ENCODE results near the gene POLDIP2.

Gene POLDIP2

DNA sequence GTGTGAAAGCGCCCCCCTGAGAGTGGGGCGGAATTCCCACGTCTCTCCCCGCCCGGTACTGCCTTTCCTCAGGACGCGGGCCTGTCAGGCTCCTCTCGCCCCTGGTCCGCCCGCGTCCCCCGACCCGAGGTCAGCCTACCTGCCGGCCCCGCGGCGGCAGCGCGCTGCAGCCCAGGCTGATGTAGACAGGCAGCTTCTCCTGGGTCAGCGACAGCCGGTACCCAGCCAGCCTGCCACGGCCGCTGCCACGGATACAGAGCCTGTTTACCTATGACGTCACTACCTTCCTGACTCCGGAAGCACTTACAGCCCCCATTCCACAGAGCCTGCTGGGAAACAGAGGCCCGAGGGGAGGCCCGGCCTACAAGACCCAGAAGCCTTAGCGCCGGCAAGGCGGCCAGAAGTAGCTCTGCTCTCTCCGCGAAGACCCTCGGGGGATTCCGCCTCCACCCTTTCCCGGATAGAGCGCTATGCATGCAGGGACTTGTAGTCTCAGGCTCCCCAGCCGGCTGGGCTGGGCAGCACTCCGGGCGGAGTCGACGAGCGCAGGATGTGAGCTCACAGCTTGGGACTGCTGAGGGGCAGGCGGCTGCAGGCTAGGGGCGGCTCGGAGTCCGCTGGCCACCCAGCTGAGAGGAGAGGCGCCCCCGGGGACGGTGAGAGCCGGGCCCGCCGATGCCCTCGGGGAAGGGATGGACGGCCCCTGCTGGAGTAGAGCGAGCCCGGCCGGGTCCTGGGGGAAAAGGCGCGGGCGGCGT, 21.9 kb downstream of the POLDIP2 start, which contains the start of the genes IFT20 and TNFAIP1:
IFT20 (minus strand) TSS at position 272 of the 758 bp plus-strand sequence. CDS start 3,487 bp downstream, outside the sequence.
TNFAIP1 (plus strand) TSS at position 561 of the 758 bp plus-strand sequence. CDS start 3,761 bp downstream, outside the sequence.
- DNase-seq: peak; percentile 98

DNA sequence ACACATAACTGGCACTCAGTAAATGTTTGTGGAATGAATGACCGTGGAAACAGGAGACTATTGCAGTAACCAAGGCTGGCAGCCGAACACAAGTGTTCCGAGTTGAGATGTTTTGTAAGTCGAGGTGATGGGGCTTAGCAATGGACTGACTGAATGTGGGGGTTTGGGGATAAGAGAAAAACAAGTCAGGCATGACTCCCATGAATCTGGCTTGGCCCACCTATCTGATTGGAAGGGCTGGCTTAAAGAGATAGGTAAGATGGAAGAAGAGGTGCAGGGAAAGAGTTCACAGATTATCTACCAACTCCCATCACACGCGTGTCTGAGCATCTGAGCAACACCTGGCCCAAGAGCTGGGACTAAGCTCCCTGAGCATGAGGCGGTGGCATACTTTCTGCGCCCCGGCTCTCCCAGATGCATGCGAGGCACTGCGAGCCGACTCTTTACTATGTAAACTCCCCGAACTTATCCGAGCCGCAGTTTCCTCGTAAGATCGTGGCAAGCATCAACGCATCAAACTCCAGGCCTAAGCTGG, 22.6 kb downstream of the POLDIP2 start:
- DNase-seq: no peak

DNA sequence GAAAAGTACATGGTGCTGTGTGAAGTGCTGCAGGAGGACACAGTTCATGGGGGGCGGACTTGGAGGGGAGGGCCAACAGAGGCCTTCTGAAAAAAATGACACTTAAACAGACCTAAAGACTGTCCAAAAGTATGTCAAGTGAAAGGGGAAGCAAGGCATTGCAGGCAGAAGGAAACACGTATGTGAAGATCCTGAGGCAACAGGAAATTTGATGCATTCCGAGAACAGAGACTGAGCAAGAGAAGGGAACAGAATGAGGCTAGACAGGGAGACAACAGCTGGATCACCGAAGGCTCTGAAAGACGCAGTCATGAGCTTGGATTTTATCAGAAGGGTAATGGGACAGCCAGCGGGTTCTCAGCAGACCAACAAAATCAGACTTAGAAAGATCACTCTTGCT, 23.2 kb downstream of the POLDIP2 start:
- DNase-seq: no peak

DNA sequence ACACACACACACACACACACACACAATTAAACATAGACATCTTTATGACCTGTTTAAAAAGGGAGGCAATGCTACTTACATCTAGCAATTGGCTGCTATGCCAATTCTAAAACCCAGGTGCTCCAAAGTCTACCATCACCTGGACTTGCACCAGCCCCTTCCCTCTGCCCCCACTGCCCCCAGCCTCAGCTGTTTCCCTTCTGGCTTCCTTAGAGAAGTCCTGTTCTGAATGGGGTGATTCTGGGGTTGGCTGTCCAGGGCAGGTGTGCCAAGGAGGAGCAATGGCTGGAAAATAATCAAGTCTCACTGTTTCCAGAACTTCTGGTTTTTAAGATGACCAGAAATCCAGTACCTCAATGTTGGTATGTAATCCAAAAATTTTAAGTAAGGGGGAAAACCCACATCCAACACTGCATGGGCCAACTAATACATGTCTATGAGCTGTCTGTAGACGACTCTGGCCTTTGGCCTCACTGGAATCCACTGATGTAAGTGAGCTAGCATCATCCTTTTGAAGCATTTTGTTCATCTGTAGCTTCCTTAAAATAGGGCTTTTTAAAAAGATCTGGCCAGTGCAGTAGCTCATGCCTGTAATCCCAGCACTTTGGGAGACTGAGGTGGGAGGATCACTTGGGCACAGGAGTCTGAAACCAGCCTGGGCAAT, 24.1 kb downstream of the POLDIP2 start:
- no peak for DNase-seq

DNA sequence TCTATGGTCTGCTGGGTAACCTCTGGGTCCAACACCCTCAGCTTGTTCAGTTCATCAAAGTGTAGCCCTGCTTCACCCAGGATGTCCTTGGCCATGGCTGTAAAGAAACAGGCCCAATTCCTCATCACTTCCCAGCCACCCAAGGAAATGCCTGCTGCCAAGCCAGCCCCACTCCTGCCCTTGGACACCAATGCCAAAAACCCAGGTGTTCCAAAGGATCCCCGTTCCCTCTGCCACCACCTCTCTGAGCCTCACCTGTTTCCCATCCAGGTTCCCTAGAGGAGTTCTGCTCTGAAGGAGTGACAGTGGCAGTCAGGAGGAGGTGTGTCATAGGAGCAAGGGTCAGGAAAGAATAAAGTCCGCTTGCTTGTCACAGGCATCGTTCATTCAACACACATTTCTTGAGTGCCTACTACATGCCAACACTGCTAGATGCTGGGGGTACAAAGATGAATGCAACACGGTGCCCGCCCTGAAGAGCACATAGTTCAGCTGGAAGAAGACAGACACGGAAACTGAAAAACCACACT, 25.4 kb downstream of the POLDIP2 start:
- no peak for DNase-seq

DNA sequence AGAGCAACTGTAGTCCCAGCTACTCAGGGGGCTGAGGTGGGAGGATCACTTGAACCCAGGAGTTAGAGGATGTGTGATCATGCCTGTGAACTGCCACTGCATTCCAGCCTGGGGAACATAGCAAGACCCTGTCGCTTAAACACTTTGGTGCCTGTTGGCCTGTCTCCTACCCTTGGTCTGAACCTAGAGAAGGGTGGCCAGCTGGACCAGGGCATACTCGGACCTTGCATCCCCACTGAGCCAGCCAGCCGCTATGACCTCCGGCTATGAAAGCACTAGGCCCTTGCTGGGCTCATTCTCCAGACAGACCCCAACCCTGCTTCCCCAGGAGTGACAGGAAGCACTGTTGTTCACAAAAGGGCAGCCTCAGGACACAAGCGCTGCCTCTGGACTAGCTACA, 26.7 kb downstream of the POLDIP2 start:
- no peak for DNase-seq

DNA sequence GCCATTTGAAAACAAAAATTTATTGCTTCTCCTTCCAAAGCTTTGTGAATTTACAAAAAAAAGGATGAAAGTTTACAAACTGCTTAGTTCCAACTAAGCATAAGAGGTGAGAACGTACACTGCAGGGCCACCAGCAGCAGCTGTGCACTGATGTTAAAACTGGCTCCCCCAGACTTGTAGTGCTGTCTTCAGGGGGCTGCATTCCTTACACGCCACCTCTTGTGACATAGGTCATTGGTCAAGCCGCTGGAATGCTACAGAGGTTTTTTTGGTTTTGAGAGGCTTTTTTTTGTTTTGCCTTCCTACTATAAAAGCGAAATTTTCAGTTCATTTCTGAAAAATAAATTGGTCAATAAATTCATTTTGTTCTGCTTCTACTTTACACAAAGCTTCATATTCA, 29.0 kb downstream of the POLDIP2 start:
- DNase-seq: no peak

DNA sequence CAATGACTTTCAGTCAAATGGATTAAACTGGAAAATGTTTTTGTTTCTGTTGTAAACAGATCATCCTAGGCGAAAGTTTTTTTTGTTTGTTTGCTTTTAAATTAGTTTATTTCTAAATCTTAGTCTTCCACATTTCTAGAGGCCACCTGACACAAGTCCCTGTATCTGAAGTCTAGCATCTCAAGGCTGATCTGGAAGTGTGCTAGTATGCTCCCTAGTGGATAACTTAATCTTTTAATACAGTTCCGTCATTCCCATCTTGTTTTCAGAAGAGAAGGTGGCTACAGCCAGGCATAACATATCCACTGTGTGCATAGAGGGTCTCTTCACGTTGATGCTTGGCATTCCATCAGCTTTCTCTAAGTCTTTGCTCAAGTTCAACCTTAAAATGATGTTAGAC, 29.6 kb downstream of the POLDIP2 start:
- DNase-seq: no peak

DNA sequence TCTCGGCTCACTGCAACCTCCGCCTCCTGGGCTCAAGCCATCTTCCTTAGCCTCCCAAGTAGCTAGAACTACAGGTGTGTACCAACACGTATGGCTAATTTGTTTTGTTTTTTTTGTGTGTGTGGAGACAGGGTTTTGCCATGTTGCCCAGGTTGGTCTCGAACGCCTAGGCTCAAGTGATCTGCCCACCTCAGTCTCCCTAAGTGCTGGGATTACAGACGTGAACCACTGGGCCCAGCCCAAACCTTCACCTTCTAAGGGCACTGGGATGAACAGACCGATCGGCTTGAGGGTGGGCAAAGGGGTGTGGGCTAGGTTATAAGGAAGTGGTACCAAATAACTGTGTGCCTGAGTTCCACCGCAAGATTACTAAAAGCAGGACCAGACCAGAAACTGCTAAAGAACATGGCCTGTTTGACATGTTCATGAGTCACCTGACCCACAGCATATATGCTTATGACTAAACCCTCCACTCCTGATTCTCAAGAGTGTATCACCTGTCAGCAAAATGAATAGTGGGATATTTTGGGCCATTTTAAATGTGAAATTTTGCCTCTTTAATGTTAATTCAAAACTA, 30.2 kb downstream of the POLDIP2 start:
- DNase-seq: peak; percentile 50

DNA sequence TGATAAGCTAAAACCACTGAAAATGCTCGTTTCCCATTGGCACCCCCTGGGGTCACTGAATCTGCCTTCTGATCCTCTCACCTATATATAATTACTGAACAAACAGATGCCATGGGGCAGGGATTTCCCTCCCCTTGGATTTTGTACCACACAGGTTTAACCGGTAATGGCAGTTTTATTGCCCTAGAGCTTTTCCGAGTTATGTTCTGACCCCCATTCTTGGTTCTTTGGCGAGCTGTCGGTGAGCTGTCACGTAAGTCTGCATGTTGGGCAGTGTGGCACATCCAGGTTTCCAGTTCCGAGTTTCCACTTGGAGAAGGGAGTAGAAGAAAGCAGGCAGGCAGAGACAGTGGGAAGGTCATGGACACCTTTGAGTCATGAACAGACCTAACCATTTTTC, 31.2 kb downstream of the POLDIP2 start:
- no peak for DNase-seq

DNA sequence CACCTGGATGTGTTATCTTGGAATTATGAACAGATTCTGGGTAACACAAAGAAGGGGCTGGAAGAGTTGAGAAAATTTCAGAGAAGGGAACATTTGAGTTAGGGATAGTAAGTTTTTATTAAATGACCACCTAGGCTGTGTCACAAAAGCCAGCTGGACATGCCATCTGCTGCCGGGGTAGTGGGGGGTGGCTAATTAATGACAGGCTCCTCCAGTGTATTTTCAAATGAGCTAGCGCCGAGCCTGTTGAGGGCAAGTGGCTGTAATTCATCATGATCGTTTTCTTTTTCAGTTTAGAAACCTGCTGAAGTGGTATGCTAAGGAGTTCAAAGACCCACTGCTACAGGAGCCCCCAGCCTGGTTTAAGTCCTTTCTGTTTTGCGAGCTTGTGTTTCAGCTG, 32.1 kb downstream of the POLDIP2 start:
- no peak for DNase-seq

DNA sequence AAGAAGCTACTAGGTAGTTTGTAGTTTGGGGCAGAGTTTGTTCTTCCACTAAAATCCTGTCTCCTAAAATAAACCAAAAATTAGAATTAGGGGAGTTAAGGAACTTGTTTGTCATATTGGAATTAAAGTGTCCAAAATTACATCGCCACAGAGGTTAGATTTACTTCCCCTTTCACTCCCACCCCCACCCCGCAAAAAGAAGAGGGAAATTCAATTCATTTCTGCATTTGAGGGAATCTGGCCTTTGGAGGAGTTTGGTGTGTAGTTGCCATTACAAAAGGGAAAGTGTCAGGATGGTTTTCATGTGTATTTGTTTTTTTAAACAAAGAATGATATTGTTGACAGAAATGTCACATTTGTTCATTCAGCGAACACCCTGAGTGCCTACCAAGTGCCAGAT, 32.5 kb downstream of the POLDIP2 start:
- no peak for DNase-seq

DNA sequence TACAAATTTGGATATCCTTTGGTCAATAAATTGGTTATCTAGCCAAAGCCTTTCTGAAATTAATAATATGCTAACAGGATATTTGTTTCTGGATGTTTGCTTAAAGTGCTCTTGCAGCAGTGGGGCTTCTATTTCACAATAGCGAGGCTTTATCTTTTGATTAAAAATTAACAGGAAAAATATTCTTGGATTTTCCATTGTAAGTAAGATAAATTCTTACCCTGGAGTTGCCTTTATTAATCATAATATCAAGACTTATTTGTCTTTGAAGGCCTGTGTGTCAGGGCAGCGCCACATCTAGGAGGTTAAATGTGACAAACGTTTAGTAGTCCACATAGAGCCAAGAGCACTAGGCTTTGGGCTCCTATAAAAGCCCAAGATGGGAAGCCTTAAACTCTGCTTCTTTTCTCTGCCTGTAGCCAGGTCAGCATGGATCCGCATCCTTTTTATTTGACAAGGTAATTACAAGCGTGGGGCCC, 33.0 kb downstream of the POLDIP2 start:
- no peak for DNase-seq

DNA sequence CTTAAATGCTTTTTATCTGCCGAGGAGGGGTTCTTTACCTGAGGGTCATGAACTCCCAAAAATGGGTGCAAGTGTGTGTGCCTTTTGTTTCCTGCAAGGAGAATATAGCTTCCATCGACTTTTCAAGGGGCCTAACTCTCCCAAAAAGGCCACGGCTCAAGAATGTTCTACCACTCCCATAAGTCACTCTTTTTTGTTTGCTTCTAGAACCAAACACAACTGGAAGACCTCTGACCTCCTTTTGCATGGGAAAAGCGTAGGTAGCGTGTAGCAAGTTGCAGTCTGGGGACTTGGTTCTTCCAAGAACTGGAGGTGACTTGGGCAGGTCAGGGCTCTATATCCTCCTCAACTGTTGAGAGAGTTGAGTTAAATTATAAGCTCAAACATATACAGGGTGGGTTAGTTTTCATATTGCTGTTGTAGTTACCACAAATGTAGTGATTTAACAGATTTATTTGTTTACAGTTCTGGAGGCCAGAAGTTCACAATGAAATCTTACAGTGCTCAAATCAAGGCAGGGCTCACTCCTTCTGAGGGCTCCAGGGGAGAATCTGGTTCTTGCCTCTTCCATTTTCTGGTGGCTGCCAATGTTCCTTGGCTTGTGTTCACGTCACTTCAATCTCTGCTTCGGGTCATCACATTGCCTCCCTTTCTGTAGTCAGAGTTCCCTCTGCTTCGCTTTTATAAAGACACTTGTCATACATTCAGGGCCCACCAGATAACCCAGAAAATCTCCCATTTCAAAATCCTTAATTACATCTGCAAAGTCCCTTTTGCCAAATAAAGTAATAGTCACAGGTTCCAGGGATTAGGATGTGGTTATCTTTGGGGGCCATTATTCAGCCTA, 36.9 kb downstream of the POLDIP2 start:
- no peak for DNase-seq

DNA sequence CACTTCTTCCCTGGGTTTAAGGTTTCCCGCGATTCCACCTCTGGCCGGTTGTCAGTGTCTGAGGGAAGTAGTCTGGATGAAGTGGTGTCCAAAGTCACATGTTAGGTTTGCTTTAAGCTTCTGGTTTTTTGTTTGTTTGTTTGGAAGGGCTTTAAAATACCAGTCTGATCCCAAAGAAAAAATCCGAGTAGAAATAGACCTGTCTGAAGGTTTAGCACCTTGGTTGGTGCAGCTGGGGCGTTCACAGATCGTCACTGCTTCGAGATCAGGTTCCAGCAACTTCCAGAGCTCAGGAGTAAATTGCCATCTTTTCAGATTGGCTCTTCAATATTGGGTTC, 37.8 kb downstream of the POLDIP2 start:
- DNase-seq: no peak

DNA sequence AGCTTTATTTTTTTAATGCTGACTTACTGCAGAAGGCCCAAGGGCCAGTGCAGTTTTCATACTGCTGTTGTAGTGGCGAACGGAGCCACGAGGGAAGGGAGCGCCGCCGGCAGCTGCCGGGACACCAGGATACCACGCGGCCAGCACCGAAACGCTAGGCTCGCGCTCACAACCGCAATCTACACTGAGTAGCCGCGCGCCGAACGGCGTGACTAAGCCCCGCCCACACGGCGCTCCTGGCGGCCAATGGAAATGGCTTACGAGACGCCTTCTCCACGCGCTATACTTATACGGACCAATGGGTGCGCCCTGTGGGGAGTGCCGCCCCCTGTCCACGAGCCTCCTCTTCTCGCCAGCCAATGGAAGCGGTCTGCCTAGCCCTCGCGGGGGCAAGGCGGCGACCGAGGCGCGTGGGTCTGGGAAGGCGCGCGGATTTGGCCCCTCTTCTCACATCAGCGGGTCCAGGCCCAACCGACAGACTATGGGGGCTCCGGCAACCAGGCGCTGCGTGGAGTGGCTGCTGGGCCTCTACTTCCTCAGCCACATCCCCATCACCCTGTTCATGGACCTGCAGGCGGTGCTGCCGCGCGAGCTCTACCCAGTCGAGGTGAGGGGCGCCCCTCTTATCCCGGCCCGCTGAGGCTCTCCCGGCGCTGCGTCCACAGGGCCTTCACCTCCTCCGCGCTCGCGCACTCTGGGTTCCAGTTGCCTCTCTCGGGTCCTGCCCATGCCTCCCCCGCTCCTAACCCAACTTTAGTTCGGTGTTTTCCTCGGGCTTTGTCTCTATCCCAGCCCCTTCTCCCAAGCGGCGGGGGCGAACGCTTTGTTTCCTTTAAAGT, 38.3 kb downstream of the POLDIP2 start, which contains the start of gene TMEM97:
TMEM97 (plus strand) TSS at position 442 of the 839 bp plus-strand sequence; CDS start at position 482, 40 bp downstream.
- DNase-seq: peak; percentile 98

DNA sequence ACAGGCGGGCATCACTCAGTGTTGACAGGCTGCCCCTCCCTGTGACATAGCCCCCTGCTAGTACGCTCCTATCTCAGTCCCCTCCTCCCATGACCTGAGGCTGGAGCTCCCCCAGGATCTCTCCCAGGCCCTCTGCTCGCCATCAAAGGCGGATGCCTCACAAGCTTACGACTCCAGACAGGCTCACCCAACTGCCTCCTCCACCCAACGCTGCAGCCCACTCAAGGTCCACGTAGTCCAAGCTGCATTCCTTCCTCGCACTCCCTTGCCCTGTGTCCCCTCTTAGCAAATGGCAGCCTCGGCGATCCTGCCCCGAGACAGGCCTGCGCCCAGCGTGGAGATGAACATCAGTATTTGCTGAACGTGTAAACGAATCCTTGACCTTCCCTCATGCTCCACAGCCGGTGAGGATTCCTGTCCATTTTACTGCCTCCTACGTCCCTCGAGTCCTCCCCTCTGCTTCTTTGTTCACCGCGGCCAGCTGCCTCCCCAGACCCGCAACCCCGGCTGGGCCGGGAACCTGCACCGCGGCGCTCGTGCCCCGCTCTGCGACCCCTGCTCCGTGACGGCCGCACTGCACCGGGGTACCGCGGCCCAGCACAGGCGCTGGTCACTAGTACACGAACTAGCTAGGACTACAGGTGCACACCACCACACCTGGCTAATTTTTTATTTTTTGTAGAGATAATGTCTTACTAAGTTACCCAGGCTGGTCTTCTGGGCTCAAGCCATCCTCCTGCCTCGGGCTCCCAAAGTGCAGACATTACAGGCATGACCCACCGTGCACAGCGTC, 39.2 kb downstream of the POLDIP2 start:
- peak; percentile 41 for DNase-seq

DNA sequence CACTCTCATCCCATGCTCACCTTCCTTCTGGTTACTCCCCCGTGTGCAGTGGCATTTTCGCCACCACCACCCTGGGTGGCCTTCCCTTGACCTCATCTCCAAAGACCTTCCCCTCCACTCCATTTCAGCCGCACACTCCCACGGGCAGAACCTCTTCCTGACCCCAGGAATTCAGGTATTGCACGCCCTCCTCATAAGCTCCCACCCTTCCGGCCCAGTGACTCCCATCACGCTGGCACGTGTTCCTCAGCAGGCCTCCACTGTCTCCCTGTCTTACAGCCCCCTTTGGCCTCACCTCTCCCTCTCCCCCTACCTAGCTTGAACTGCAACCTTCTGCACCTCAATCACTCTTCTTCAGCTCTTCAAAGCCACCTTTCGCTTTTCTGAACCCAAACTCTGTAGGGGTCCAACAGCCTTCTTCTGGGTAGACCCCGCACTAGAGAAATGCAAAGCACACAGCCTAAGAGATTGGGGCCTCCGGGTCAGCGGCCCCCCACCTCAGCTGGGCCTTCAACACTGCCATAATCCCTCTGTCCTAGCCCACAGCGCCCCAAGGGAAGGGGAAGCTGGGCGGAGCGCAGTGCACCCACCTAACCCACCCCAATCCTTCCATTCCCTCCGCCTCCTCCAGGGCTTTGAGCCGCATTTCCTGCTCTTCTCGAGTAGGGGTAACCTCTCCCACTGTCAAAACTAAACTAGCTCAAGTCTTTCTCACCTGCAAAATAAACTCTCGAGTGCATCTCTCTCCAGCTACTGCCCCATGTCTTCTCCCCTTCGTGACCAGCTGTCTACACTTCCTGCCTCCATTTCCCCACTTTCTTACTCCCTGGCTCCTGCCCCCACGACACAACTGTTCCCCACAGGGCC, 40.0 kb downstream of the POLDIP2 start:
- no peak for DNase-seq
